HEK293 (cell line): ENCODE data around the gene JMJD6.

Source experiments
- GFI1B ChIP-seq: fragments of 450-650 bp; formaldehyde crosslinking; IDR thresholded peaks from 2 replicates; pipeline ENCODE4 v1.5.1; 2016; ENCODE audit warnings: missing biosample characterization, missing genetic modification characterization
- GLI2 ChIP-seq: fragments of 450-650 bp; formaldehyde crosslinking; IDR thresholded peaks from 2 replicates; pipeline ENCODE4; 2017; ENCODE audit warnings: missing biosample characterization, missing genetic modification characterization, low read depth, borderline replicate concordance
- HOXA7 ChIP-seq: sonication (generic); formaldehyde crosslinking; IDR thresholded peaks from 2 replicates; pipeline ENCODE4 v1.8.1; 2022; ENCODE audit warnings: missing genetic modification reagents, borderline replicate concordance
- KLF10 ChIP-seq: fragments of 450-650 bp; IDR thresholded peaks from 2 replicates; pipeline ENCODE4 v1.5.1; 2018; ENCODE audit warnings: missing biosample characterization, mild to moderate bottlenecking, missing genetic modification characterization
- PBX3 ChIP-seq: sonication (generic); formaldehyde crosslinking; IDR thresholded peaks from 2 replicates; pipeline ENCODE4 v1.8.1; 2022; ENCODE audit warnings: mild to moderate bottlenecking, moderate library complexity, missing genetic modification reagents
- PRDM6 ChIP-seq: fragments of 450-650 bp; formaldehyde crosslinking; IDR thresholded peaks from 2 replicates; pipeline ENCODE4 v1.5.1; 2017; ENCODE audit warnings: missing biosample characterization, missing genetic modification characterization
- RBAK ChIP-seq: fragments of 450-650 bp; formaldehyde crosslinking; IDR thresholded peaks from 2 replicates; pipeline ENCODE4 v1.5.1; 2016; ENCODE audit warnings: missing biosample characterization, missing genetic modification characterization
- SCRT2 ChIP-seq: fragments of 450-650 bp; formaldehyde crosslinking; IDR thresholded peaks from 2 replicates; pipeline ENCODE4 v1.5.1; 2016; ENCODE audit warnings: missing biosample characterization, missing genetic modification characterization
- SETDB1 ChIP-seq: IDR thresholded peaks from one replicate; pipeline ENCODE4 v1.6.1; 2017; ENCODE audit warnings: mild to moderate bottlenecking, low read length, moderate library complexity, mixed read lengths; ENCODE audit not compliant: insufficient read length
- ZBTB17 ChIP-seq: fragments of 450-650 bp; formaldehyde crosslinking; IDR thresholded peaks from 2 replicates; pipeline ENCODE4 v1.5.1; 2016; ENCODE audit warnings: missing biosample characterization, missing genetic modification characterization
- ZBTB21 ChIP-seq: fragments of 450-650 bp; formaldehyde crosslinking; IDR thresholded peaks from 2 replicates; pipeline ENCODE4 v1.5.1; 2017; ENCODE audit warnings: missing biosample characterization, missing genetic modification characterization
- ZBTB7A ChIP-seq: fragments of 450-650 bp; formaldehyde crosslinking; IDR thresholded peaks from 2 replicates; pipeline ENCODE4 v1.5.1; 2016; ENCODE audit warnings: low read depth, missing biosample characterization, missing genetic modification characterization
- ZBTB8A ChIP-seq: fragments of 450-650 bp; formaldehyde crosslinking; IDR thresholded peaks from 2 replicates; pipeline ENCODE4 v1.5.1; 2016; ENCODE audit warnings: missing biosample characterization, missing genetic modification characterization
- ZIC2 ChIP-seq: fragments of 450-650 bp; formaldehyde crosslinking; IDR thresholded peaks from 2 replicates; pipeline ENCODE4 v1.5.1; 2016; ENCODE audit warnings: missing biosample characterization, missing genetic modification characterization
- ZNF169 ChIP-seq: fragments of 450-650 bp; formaldehyde crosslinking; IDR thresholded peaks from 2 replicates; pipeline ENCODE4 v1.5.1; 2016; ENCODE audit warnings: missing biosample characterization, missing genetic modification characterization
- ZNF174 ChIP-seq: fragments of 450-650 bp; formaldehyde crosslinking; IDR thresholded peaks from 2 replicates; pipeline ENCODE4 v1.5.0; 2017; ENCODE audit warnings: missing biosample characterization, mild to moderate bottlenecking, missing genetic modification characterization
- ZNF2 ChIP-seq: fragments of 450-650 bp; formaldehyde crosslinking; IDR thresholded peaks from 2 replicates; pipeline ENCODE4 v1.5.1; 2016; ENCODE audit warnings: missing biosample characterization, missing genetic modification characterization
- ZNF24 ChIP-seq: fragments of 450-650 bp; formaldehyde crosslinking; IDR thresholded peaks from 2 replicates; pipeline ENCODE4 v1.5.1; 2016; ENCODE audit warnings: missing biosample characterization, missing genetic modification characterization
- ZNF366 ChIP-seq: fragments of 450-650 bp; formaldehyde crosslinking; conservative IDR thresholded peaks from 2 replicates; pipeline ENCODE4 v1.5.1; 2016; ENCODE audit warnings: missing biosample characterization, missing genetic modification characterization
- ZNF423 ChIP-seq: fragments of 450-650 bp; formaldehyde crosslinking; IDR thresholded peaks from 2 replicates; pipeline ENCODE4 v1.5.1; 2016; ENCODE audit warnings: missing biosample characterization, missing genetic modification characterization
- ZNF521 ChIP-seq: fragments of 450-650 bp; formaldehyde crosslinking; IDR thresholded peaks from 2 replicates; pipeline ENCODE4 v1.5.1; 2017; ENCODE audit warnings: missing biosample characterization, mild to moderate bottlenecking, missing genetic modification characterization
- ZNF561 ChIP-seq: fragments of 450-650 bp; IDR thresholded peaks from 2 replicates; pipeline ENCODE4 v1.5.1; 2018; ENCODE audit warnings: missing biosample characterization, missing genetic modification characterization, borderline replicate concordance
- ZNF629 ChIP-seq: fragments of 450-650 bp; formaldehyde crosslinking; IDR thresholded peaks from 2 replicates; pipeline ENCODE4 v1.5.1; 2017; ENCODE audit warnings: missing biosample characterization, missing genetic modification characterization
- ZNF664 ChIP-seq: fragments of 450-650 bp; formaldehyde crosslinking; IDR thresholded peaks from 2 replicates; pipeline ENCODE4 v1.5.1; 2016; ENCODE audit warnings: missing biosample characterization, missing genetic modification characterization
- ZNF677 ChIP-seq: fragments of 450-650 bp; IDR thresholded peaks from 2 replicates; pipeline ENCODE4 v1.5.0; 2018; ENCODE audit warnings: missing biosample characterization, mild to moderate bottlenecking, missing genetic modification characterization, moderate library complexity
- ZNF776 ChIP-seq: fragments of 450-650 bp; formaldehyde crosslinking; IDR thresholded peaks from 2 replicates; pipeline ENCODE4 v1.5.0; 2017; ENCODE audit warnings: missing biosample characterization, missing genetic modification characterization, borderline replicate concordance
- ZNF830 ChIP-seq: fragments of 450-650 bp; IDR thresholded peaks from 2 replicates; pipeline ENCODE4 v1.5.0; 2018; ENCODE audit warnings: missing biosample characterization, missing genetic modification characterization, low read depth, mild to moderate bottlenecking, moderate library complexity
- ZNF843 ChIP-seq: fragments of 450-650 bp; formaldehyde crosslinking; IDR thresholded peaks from 2 replicates; pipeline ENCODE4 v1.5.1; 2016; ENCODE audit warnings: missing biosample characterization, missing genetic modification characterization
- ZSCAN5A ChIP-seq: fragments of 450-650 bp; formaldehyde crosslinking; IDR thresholded peaks from 2 replicates; pipeline ENCODE4 v1.5.1; 2016; ENCODE audit warnings: missing biosample characterization, missing genetic modification characterization
- TF ChIP-seq, protein P1 (sequence below): fragments of 450-650 bp; formaldehyde crosslinking; IDR thresholded peaks from 2 replicates; pipeline ENCODE4 v1.5.1; 2017; ENCODE audit warnings: missing biosample characterization, missing genetic modification characterization
- TF ChIP-seq, protein P2 (sequence below): fragments of 450-650 bp; formaldehyde crosslinking; IDR thresholded peaks from 2 replicates; pipeline ENCODE4 v1.5.1; 2017; ENCODE audit warnings: missing biosample characterization, missing genetic modification characterization
- TF ChIP-seq, protein P3 (sequence below): fragments of 450-650 bp; formaldehyde crosslinking; IDR thresholded peaks from 2 replicates; pipeline ENCODE4 v1.5.1; 2016; ENCODE audit warnings: missing biosample characterization, missing genetic modification characterization

JMJD6 gene

GRCh38 chr17:76670020-76670717 is 56.2 kb downstream of the JMJD6 start (continued):
- TF ChIP-seq ZSCAN5A (no peak), ZNF629 (tag by site-specific recombination) (peak; percentile 92), ZNF843 (tag by site-specific recombination) (peak; percentile 84), ZNF24 (tag by site-specific recombination) (peak; percentile 80), ZBTB7A (tag by site-specific recombination) (no peak), ZNF2 (tag by site-specific recombination) (0 out of 2 replicates have a peak, but pooled peaks have one; percentile 49), SCRT2 (tag by site-specific recombination) (no peak), ZNF366 (tag by site-specific recombination) (peak; percentile 69; the same call in 1 of the 2 replicates), PBX3 (CRISPR knock-in tag) (no peak), ZBTB17 (tag by site-specific recombination) (no peak; the same call in none of the 2 replicates), ZNF169 (tag by site-specific recombination) (no peak), ZNF521 (tag by site-specific recombination) (no peak), ZNF174 (no peak), ZNF423 (tag by site-specific recombination) (no peak), ZNF776 (tag by site-specific recombination) (no peak), GFI1B (no peak), SETDB1 (no peak), PRDM6 (tag by site-specific recombination) (peak; percentile 83), ZBTB8A (0 out of 2 replicates have a peak, but pooled peaks have one; percentile 36), ZNF830 (no peak), ZIC2 (peak; percentile 58), ZNF677 (no peak), HOXA7 (CRISPR knock-in tag) (no peak), ZNF561 (peak; percentile 74), GLI2 (tag by site-specific recombination) (no peak; the same call in 1 of the 2 replicates), ZNF664 (peak; percentile 13; the same call in 1 of the 2 replicates), KLF10 (tag by site-specific recombination) (peak; percentile 32; the same call in 1 of the 2 replicates), RBAK (tag by site-specific recombination) (no peak), ZBTB21 (tag by site-specific recombination) (peak; percentile 85)
- TF ChIP-seq, protein P1, sequence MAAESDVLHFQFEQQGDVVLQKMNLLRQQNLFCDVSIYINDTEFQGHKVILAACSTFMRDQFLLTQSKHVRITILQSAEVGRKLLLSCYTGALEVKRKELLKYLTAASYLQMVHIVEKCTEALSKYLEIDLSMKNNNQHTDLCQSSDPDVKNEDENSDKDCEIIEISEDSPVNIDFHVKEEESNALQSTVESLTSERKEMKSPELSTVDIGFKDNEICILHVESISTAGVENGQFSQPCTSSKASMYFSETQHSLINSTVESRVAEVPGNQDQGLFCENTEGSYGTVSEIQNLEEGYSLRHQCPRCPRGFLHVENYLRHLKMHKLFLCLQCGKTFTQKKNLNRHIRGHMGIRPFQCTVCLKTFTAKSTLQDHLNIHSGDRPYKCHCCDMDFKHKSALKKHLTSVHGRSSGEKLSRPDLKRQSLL (tag by site-specific recombination), result no peak
- TF ChIP-seq, protein P2, sequence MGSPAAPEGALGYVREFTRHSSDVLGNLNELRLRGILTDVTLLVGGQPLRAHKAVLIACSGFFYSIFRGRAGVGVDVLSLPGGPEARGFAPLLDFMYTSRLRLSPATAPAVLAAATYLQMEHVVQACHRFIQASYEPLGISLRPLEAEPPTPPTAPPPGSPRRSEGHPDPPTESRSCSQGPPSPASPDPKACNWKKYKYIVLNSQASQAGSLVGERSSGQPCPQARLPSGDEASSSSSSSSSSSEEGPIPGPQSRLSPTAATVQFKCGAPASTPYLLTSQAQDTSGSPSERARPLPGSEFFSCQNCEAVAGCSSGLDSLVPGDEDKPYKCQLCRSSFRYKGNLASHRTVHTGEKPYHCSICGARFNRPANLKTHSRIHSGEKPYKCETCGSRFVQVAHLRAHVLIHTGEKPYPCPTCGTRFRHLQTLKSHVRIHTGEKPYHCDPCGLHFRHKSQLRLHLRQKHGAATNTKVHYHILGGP (tag by site-specific recombination), result no peak
- TF ChIP-seq, protein P3, sequence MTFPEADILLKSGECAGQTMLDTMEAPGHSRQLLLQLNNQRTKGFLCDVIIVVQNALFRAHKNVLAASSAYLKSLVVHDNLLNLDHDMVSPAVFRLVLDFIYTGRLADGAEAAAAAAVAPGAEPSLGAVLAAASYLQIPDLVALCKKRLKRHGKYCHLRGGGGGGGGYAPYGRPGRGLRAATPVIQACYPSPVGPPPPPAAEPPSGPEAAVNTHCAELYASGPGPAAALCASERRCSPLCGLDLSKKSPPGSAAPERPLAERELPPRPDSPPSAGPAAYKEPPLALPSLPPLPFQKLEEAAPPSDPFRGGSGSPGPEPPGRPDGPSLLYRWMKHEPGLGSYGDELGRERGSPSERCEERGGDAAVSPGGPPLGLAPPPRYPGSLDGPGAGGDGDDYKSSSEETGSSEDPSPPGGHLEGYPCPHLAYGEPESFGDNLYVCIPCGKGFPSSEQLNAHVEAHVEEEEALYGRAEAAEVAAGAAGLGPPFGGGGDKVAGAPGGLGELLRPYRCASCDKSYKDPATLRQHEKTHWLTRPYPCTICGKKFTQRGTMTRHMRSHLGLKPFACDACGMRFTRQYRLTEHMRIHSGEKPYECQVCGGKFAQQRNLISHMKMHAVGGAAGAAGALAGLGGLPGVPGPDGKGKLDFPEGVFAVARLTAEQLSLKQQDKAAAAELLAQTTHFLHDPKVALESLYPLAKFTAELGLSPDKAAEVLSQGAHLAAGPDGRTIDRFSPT (tag by site-specific recombination), result no peak
